Left colon (tissue), 2 donors: ENCODE data around the gene IFT57. TPM values are rescaled to one million over a fixed set of nuclear protein-coding genes. Genes with fewer than 3 reads are reported as not detected.
A peak's percentile ranks its signal among the peaks of the same experiment; 100 is the strongest.

Experiments
- ATAC-seq: fragments of 200-7000 bp; cut with Tn5 transposase; one replicate; pipeline ENCODE4 v1.9.1; 2020; ENCODE audit warnings: mild to moderate bottlenecking, moderate library complexity
- DNase-seq, 2 donors: peaks; one replicate each; pipeline ENCODE4 v3.0.0-alpha.2; 2020
- intact Hi-C, 2 donors: fragments of 100-400 bp; cut with DNase I in 1 of 2; cut with micrococcal nuclease in 1 of 2; formaldehyde crosslinking; loops; one replicate each; pipeline versions ENCODE4 v1.11.2 to v1.14.0; 2022; cut with DNase I, micrococcal nuclease
- total RNA-seq, 2 donors: library from RNA; stranded (reverse); fragmentation: NEBNext Ultra II Directional; extraction: Animal tissue kit (Norgen Biotek cat#: 25700); gene quantifications; one replicate each; pipeline ENCODE4 v1.2.1, GENCODE V29; 2021
- donor health status: DM: no; HTN: no; CAD: no.
- donor health status: DM: yes; HTN: yes; CAD: no.

The IFT57 gene
- total RNA-seq, 2 donors from 2014 or later = 42.5 to 46.7 TPM

DNA sequence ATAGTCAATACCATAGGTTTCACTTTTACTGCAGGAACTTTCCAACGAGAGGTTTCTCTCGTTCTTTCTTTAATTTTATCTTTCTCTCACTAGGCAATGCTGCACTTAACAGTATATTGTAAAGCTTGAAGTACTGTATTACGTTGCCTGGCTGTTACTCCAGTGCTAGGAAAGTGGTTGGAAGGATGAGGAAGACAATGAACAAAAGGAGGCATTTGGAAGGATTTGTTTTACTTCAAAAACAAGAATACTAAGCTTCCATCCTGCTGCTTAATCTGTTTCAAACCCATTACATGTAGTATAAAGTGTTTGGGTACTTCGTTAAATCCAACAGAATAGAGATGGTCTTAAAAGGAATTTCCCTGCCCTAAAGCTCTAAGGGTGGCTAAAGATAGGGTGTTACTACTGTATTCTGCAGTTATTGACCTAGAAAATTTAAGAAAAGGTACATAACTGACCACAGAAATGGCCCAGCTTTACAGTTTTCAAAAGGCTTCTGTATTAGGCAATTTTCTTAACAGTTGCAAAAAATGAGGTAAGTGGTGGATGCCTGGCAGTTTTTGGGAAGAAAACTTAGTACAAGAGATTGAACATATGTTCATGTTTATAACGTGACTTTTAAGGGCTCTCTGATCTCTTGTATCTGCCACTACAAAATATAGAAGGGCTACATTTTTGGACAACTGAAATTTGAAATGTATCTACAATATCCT is 785 bp upstream of the IFT57 start:
- DNase-seq = no peak
- intact Hi-C loops = no loop called here
- ATAC-seq = peak; percentile 30

- intact Hi-C loops = no loop called here
- ATAC-seq = no peak
- DNase-seq = no peak
Measured at GRCh38 chr3:108221393-108221792, 831 bp downstream of the IFT57 start.

DNA sequence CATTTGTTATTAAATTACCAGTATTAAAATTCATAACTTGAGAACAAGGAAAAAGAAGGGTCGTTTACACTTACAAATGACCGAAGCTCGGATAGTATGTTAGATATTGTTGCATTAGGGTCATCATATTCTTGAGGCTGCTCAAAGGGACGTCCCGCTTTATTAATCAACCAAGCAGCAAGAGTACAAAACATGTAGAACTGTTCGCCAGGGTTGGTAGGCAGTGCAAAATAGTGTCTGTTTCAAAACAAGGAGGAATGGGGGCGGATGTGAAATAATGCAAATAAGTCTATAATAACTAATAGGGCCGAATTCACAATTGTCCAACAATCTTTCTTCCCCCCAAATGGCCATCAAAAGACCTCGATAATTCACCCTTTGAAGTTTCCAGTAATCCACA is 2.9 kb downstream of the IFT57 start:
- ATAC-seq (no peak), DNase-seq (no peak)
- intact Hi-C loops = loop anchor here in 1 of 2 donors (10.0 kb wide), 1 partner anchor 115 kb away; no protein-coding TSS in a partner anchor

- ATAC-seq (no peak), DNase-seq (no peak)
- intact Hi-C loops = loop anchor here in 1 of 2 donors (10.0 kb wide), 1 partner anchor 114 kb away; no protein-coding TSS in a partner anchor
Measured at GRCh38 chr3:108218811-108219210, 3.4 kb downstream of the IFT57 start.

DNA sequence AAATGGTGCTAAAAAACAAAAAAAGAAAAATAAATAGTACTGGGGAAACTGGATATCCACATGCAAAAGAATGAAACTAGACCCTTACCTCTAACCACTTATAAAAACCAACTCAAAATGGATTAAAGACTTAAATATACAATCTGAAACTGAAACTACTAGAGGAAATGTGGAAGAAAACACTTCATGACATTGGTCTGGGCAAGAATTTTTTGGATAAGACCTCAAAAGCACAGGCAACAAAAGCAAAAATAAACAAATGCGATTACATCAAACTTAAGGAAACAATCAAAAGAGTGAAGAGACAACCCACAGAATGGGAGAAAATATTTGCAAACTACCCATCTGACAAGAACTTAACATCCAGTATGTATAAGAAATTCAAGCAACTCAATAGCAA is 6.4 kb downstream of the IFT57 start:
- ATAC-seq = no peak
- intact Hi-C loops = loop anchor here in 1 of 2 donors (10.0 kb wide), 1 partner anchor 111 kb away; no protein-coding TSS in a partner anchor

DNA sequence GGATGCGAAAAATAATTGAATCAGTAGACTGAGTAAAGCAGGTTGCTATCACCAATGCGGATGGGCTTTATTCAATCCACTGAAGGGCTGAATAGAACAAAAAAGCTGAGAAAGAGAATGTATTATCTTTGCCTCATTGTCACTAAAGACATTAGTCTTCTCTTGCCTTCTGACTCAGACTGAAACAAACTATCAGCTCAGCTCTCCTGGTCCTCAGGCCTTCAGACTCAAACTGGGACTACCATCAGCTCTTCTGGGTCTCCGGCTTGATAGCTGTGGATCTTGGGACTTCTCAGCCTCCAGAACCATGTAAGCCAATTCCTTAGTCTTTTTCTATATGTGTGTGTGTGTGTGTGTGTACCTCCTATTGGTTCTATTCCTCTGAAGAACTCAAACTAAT is 12.6 kb downstream of the IFT57 start:
- no peak for ATAC-seq
- intact Hi-C loops = no loop called here
- DNase-seq = no peak

More for the DNA sequence above, 6.4 kb downstream of the IFT57 start:
- DNase-seq = no peak

DNA sequence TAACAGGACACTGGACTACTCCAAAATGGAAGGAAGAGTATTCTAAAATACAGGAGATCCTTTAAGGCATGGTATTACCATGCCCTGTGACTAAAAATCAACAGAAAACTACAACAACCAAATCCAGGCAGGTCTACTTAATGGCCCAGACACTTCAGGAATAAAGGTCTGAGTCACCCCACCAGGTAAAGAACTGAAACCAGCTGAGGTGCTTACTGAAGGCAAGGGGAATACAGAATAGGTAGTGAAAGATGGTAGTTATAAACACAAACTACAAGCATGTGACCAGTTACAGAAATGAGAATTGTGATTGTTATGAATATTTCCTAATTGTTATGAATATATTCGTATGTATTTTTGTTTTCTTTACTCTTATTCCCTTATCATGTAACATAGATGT is 13.4 kb downstream of the IFT57 start:
- ATAC-seq (no peak), DNase-seq (no peak)
- intact Hi-C loops = no loop called here

DNA sequence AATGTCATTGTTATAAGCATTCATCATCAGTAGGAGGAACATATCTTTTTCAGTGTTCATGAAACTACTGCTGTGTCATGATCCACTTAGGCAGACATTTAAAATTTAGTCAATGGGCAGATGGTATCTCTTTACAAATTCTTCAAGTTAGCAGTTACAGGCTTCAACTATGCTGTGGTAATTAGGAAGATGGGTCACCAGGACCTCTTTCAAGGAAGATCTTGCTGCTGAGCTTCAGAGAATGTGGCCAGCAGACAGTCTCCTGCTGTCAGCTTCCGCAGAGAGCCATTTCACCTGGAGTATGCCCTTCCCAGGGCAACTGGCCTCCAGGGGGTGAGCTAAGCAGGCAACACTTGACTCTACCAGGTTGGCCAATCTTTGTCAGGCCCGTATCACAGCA is 19.4 kb downstream of the IFT57 start:
- ATAC-seq = peak; percentile 45
- intact Hi-C loops = no loop called here
- no peak for DNase-seq

- DNase-seq = no peak
- intact Hi-C loops = no loop called here
- ATAC-seq = no peak
Measured at GRCh38 chr3:108202080-108202479, 20.1 kb downstream of the IFT57 start.

DNA sequence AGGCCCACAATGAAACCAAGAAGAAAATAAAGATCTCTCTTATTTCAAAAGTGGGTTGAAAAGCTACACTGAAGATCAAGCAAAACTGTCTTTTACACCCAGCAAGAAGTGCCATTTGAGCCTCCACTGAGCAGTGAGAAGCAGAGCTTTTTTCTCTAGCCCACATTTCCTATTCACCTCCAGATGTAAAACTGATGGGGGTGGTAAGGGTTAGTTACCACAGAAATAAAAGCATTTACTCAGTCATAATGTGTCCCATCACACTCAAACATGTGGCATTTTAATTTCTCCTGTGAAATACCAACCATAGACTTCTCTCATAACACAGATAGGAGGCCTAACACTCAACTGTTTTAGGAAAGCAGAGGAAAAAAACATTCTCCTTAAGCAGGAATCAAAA is 21.0 kb downstream of the IFT57 start:
- intact Hi-C loops = no loop called here
- DNase-seq (no peak), ATAC-seq (no peak)

DNA sequence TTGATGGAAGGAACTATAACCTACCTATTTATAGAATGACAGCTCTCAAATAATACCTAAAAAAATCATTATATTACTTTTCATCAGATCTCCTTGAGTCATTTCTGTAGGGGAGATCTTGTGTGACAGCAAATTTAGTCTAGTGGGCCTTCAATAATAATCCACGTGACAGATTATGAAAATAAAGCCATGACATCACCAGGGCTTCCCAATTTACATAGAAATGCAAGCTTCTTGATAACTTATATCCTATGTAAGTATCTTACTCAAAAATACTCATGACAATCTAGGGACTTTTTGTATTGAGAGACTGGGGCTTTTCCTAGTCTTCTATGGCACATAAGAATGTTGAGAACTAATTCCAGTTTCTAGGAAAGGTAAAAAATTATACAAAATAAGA is 21.6 kb downstream of the IFT57 start:
- intact Hi-C loops = no loop called here
- DNase-seq (no peak), ATAC-seq (no peak)

DNA sequence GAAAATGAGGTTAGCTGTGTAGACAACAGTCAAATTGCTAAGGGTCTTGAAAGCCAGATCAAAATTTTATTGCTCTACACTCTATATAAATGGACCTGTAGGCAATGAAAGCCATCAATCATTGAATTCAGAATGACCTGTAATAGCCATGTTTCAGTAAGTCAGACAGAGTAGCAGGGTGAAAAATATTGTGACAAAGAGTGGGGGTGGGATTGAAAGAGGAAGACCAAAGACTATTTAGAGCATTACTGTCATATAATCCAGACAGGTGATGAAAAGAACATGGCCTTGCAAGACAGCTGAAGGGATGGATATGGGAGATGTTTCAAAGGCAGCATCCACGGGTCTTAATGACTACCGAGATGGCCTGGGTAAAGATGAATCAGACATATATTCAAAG is 22.2 kb downstream of the IFT57 start:
- intact Hi-C loops = no loop called here
- no peak for ATAC-seq
- DNase-seq = no peak

DNA sequence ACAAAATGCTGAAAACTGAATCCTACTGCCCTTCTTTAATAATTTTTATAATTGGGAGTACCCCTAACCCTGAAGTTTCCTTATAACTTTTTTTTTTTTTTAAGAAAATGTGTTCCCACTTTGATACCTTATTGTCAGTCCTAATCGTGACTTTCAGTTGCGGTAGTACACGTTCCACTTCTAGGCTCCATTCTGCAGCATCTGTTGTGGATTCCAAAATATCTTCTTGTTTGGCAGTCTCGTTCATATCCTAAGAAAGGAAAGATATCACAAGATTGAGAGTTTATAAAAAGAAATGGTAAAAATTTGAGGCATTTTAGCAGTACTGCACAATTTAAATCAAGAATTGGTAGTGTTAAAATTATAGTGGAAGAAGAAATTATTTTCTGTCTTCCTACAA is 30.8 kb downstream of the IFT57 start:
- no peak for DNase-seq
- no peak for ATAC-seq
- intact Hi-C loops = no loop called here

GRCh38 chr3:108190346-108190745 is 31.9 kb downstream of the IFT57 start:
- ATAC-seq (no peak), DNase-seq (no peak)
- intact Hi-C loops = no loop called here

DNA sequence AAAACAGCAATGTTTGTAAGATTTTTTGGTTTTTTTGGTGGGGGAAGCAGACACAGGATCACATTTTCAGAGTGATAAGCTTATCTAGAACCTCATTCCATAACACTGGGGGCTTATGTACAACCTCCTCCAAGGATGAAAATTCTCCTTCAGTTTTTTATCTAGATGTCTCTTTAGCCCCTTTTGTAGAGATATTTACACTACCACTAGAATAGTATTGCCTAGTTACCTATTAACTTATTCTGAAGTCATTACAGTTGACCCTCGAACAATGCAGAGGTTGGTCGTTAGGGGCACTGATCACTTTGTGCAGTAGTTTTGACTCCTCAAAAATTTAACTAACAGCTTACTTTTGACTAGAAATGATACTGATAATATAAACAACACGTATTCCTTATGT is 32.8 kb downstream of the IFT57 start:
- ATAC-seq (peak; percentile 52), DNase-seq (no peak)
- intact Hi-C loops = no loop called here

GRCh38 chr3:108185536-108185935 is 36.7 kb downstream of the IFT57 start:
- intact Hi-C loops = no loop called here
- DNase-seq (no peak), ATAC-seq (no peak)

GRCh38 chr3:108184824-108185223 is 37.4 kb downstream of the IFT57 start:
- no peak for DNase-seq
- no peak for ATAC-seq
- intact Hi-C loops = no loop called here

- intact Hi-C loops = no loop called here
- ATAC-seq (no peak), DNase-seq (no peak)
Measured at GRCh38 chr3:108183971-108184370, 38.3 kb downstream of the IFT57 start.

- no peak for DNase-seq
- ATAC-seq = no peak
- intact Hi-C loops = no loop called here
Measured at GRCh38 chr3:108183181-108183580, 39.0 kb downstream of the IFT57 start.

- DNase-seq (no peak), ATAC-seq (no peak)
- intact Hi-C loops = no loop called here
Measured at GRCh38 chr3:108182339-108182738, 39.9 kb downstream of the IFT57 start.

DNA sequence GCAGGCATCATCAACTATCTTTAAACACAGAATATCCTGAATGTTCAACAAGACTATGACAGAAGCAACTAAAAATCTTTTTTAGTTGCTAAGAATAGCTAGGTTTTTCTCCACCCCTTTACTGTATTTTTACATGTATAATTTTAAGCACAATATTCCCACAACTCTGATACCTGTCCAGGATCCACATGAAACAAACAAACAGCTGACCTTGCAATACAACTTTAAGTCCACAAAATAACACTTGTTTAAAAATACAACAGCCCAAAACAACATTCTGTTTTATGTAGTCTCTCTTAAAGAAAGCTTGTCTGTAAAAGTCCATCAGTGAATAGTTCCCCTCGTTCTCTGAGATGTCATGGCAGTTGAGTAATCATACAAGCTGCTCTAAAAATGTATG is 41.1 kb downstream of the IFT57 start:
- DNase-seq (no peak), ATAC-seq (no peak)
- intact Hi-C loops = no loop called here
